HTR-8/SVneo (cell line): ENCODE results near the gene NRN1L.
"Not testable (repeated sequence)": the region's sequence is repeated elsewhere in the genome, so short reads cannot be mapped to it uniquely, and the experiment has no call there.

Experiments used
- DNase-seq: peaks from one replicate; pipeline ENCODE4 v3.0.0; 2011; ENCODE audit warnings: low spot score, mixed read lengths; ENCODE audit not compliant: insufficient read length
- FAIRE-seq: peaks from 2 replicates; lab custom pipeline; 2011; peaks lifted over from hg19 to GRCh38; lab: Jason Lieb, UNC

Gene NRN1L

DNA sequence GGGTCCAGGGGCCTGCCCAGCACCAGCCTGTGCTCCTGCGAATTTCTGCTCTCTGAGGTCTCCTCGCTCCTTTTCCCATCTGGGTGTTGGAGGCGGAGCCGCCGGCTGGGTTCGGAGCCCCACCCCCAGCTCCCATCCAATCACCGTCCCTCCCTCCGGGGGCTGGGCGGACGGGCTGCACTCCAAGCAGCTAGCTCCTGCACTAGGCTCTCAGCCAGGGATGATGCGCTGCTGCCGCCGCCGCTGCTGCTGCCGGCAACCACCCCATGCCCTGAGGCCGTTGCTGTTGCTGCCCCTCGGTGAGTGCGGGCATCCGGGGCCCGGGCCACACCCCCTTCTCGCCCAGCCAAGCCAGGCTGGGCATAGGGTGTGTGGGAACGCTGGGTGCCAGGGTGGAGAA is at the start of gene NRN1L:
TSS of gene NRN1L (plus strand) at position 202 of the 400 bp plus-strand sequence. CDS start at position 221, 19 bp downstream.
- DNase-seq (peak; percentile 61), FAIRE-seq (peak; percentile 92)

DNA sequence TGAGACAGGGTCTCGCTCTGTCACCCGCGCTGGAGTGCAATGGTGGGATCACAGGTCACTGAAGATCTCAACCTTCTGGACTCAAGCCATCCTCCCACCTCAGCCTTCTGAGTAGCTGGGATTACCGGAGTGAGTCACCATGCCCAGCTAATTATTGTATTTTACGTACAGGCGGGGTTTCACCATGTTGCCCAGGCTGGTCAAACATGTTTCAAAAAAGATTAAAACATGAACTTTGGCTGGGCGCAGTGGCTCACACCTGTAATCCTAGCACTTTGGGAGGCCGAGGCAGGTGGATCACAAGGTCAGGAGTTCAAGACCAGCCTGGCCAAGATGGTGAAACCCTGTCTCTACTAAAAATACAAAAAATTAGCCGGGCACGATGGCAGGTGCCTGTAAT is 47.5 kb upstream of the NRN1L start:
- DNase-seq, FAIRE-seq: not testable (repeated sequence)

DNA sequence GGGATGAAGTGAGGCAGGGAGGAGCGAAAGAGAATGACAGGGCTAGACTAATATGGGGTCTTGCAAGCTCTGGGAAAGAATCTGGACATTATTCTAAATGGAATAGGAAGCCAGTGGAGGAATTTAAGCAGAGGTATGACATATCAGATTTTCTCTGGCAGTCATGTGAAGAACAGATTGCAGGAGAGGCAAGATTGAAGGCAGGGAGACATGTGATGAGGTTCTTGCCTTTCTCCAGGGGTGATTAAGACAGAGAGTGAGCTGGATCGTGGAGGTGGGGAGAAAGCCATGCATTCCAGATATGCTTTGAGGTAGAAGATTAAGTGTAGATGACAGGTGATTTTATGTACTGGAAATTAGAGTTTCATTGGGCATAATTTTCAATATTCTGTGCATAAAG is 46.9 kb upstream of the NRN1L start:
- DNase-seq (no peak), FAIRE-seq (no peak)

DNA sequence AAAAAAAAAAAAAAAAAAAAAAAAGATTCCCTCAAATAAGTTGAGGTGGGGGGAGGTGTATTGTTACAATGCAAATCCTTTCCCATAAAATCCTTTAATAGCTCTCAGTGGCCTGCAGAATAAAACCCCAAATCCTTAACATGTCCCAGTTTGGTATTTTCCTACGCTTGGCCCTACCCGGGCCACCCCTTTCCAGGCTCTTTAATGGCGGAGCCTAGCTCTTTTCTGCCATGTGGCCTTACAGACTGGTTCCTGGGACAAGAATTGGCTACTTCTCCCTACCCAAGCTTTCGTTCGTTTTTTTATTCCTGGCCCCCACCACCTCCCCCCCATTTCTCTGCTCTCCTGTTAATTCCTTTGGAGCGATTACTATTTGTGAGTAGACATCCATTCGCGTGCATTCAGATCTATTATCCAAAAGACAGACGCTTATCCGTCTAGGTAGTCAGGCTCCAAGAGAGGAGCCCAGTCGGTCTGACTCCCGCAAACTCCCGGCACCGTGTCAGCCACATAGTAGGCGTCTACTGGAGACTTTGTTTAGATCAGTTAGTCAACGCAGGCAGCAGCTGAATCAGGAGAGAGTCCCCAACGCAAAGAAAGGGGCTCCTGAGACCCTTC is 43.4 kb upstream of the NRN1L start:
- FAIRE-seq (no peak), DNase-seq (no peak)

GRCh38 chr16:67841816-67842508 is 42.7 kb upstream of the NRN1L start, which contains the start of gene THAP11:
THAP11 (plus strand) TSS chr16:67842320; CDS start chr16:67842555, 235 bp downstream.
- DNase-seq = peak; percentile 93
- peak; percentile 95 for FAIRE-seq

GRCh38 chr16:67842509-67843342 is 42.0 kb upstream of the NRN1L start:
- DNase-seq = no peak
- peak; percentile 69 for FAIRE-seq

GRCh38 chr16:67843343-67843765 is 41.3 kb upstream of the NRN1L start:
- DNase-seq (no peak), FAIRE-seq (no peak)

- FAIRE-seq = no peak
- DNase-seq = no peak
Measured at GRCh38 chr16:67844497-67844896, 40.2 kb upstream of the NRN1L start.

DNA sequence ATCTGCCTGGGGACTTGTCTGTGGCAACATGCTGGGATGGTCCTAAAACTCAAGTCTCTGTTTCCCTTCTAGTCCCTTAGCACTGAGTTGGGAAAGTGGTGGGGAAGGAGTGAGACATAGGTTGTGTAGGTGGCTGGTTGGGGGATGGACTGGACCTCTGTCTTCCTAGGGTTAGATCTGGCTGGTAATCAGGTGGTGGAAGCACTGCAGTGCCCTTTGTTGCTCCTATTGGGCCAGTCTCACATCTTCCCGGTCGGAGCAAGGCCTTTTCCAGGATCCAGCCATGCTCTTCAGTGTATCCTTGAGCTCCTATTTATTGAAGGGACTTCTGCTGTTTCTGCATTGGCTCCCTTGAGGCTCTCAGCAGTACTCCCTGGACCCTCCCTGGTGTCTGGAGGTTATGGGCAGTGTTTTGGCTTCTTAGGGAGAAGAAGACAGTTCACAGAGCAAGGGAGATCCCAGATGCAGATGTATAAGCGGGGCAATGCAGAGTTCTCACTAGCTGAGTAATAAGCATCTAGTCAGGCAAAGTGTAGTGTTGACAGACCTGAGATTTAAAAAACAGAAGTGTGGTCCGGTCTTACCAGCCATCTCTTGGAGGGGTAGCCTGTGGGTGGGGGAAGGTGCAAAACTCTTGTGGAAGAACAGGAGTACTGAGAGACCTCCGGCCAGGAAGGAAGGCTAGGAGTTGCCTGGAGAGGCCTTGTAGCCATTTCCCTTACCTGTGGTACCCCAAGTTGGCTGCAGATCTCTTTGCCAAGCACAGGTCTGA is 39.2 kb upstream of the NRN1L start:
- no peak for DNase-seq
- no peak for FAIRE-seq

DNA sequence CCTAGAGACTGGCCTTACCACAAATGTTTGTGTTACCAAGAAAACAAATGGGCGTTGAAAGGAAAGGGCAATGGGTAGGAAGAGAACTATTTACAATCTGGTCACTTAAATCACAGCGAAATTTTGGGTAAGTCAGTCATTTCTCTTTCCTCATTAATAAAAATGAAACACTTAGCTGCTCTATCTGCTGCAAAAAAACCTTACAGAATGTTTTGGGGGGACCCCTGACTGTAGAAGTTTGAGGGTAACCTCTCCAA is 38.7 kb upstream of the NRN1L start:
- no peak for FAIRE-seq
- DNase-seq = no peak

- peak; percentile 94 for FAIRE-seq
Measured at GRCh38 chr16:67846320-67847063, 38.2 kb upstream of the NRN1L start, which contains the start of gene NUTF2. NUTF2 (plus strand) TSS chr16:67846933; CDS start chr16:67865131, 18,198 bp downstream.

GRCh38 chr16:67847064-67847861 is 37.4 kb upstream of the NRN1L start, which contains the start of gene CENPT:
CENPT (minus strand) TSS chr16:67847693; CDS start chr16:67833859, 13,834 bp downstream.
- DNase-seq (peak; percentile 62), FAIRE-seq (no peak)

More at GRCh38 chr16:67846320-67847063, 38.2 kb upstream of the NRN1L start, which contains the start of gene NUTF2:
- DNase-seq = peak; percentile 97

- FAIRE-seq (no peak), DNase-seq (no peak)
Measured at GRCh38 chr16:67848118-67848517, 36.6 kb upstream of the NRN1L start.

- FAIRE-seq (no peak), DNase-seq (no peak)
Measured at GRCh38 chr16:67853670-67854069, 31.0 kb upstream of the NRN1L start.

GRCh38 chr16:67855789-67856188 is 28.9 kb upstream of the NRN1L start:
- FAIRE-seq = no peak
- DNase-seq = no peak

DNA sequence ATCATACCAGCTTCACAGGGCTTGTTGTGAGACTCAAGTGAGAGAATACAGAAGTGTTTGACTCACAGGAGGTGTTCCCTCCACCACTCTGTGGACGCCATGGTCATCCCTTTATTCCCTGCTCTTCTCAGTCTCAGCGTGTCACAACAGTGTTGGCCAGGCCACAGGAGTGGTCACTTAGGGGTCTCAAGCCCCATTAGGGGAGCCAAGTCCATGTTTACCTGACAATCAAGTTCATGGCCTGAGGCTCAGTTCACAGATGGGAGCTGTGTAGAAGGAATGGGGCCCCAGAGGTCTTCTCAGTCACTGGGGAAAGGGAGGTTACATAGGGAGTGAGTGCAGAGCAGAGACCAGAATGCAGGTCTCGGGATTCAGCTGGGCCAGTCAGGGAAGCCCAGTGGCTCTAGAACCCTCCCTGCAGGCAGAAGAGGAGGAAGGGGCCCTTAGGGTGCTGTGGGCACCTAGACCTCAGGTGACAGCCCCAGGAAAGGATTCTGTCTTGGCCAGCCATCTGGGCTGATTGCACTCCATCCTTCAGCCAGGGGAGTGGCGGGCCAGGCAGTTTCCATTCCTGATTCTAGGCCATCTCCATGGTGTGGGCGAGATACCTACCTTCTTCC is 27.6 kb upstream of the NRN1L start:
- DNase-seq (no peak), FAIRE-seq (no peak)

DNA sequence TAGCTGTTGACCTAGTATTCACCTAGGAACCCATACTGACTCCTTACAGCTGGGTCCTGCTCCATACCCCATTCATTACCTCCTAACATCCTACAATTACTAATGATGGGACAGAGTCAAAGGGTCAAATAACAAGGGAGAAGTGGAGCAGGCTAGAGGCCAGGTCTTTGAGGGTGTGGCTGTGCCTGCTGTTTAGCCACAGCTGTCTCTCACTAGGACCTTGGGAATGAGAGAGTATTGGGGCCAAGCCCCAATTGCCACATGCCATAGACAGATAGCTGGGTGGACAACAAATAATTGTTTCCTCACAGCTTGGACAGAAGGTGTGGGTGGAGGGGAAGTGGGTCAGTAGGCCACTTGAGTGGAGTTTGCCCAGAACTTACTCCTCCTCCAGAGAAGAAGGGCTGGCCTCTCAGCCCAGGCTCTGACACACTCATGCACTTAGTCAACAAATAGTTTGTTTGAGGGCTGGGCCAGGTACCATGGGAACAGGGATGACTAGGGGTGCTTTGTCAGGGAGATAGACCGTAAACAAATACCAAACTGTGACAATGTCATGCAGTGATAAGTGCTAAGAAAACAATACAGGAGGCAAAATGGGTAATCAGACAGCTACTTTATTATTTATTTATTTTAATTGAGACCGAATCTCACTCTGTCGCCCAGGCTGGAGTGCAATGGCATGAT is 27.0 kb upstream of the NRN1L start:
- DNase-seq (peak; percentile 78), FAIRE-seq (peak; percentile 83)

DNA sequence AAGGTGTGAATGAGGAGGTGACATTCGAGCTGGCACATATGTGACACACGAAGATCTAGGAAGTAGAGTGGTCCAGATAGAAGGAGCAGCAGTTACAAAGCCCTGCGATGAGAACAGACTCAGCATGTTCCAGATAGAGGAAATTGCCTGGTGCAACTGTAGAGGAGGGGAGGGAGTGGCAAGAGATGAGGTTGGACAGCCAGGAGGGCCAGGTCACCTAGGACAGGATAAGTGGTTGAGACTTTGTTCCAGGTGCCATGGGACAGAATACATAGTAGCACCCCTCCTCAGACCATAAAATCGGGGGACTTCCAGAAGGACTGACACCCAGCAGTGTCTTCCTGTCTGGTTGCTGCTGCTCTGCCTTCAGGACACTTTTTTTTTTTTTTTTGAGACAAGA is 26.2 kb upstream of the NRN1L start:
- no peak for FAIRE-seq
- DNase-seq = no peak
